Measurements from ENCODE around the gene USP54. TPM values are rescaled to one million over a fixed set of nuclear protein-coding genes. Genes with fewer than 3 reads are reported as not detected.
A peak's percentile ranks its signal among the peaks of the same experiment; 100 is the strongest.

The USP54 gene
- total RNA-seq, 2 experiments from 2014 or later, result 3.5 to 3.8 TPM

DNA sequence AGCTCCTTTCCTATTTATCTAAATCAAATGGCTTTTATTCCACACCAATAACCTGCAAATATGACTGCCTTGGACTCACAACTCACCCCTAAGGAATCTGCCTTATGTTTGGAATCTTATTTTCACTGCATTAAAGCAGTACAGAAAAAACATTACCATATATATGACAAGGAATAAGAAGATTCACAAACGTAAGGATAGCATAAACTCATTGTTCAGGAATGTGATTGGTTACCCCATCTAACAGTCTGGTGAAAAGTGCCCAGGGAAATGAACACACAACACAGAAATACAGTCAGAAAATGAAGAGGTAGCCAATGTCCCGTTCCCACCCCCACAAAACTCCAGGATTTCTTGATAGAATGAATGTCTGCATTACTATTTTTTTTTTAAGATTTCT lies 97.4 kb downstream of the USP54 start:
- DNase-seq, result no peak
- peak overlapping the region; percentile 15 for H3K4me3 Mint-ChIP-seq
- peaks cover 5% of the 10 kb centered on the region for H3K36me3 Mint-ChIP-seq (ENCODE audit: low read depth)
- intact Hi-C loops (cut with micrococcal nuclease), result loop anchor here (10.0 kb wide), 1 partner anchor 1279 kb away; the partner anchor contains the start of genes ANAPC16 and ASCC1
- H3K4me1 Mint-ChIP-seq (ENCODE audit: low read depth), result peaks cover 49% of the 10 kb centered on the region
- CTCF ChIA-PET, result interaction anchor here (0.8 kb wide), 1 partner anchor 116 kb away, joined by 3 read pairs; no protein-coding TSS in a partner anchor
- no peaks in the 10 kb centered on the region for H3K27me3 Mint-ChIP-seq (ENCODE audit: low read depth)
- no peak overlapping the region for H3K27ac Mint-ChIP-seq
- no peaks in the 10 kb centered on the region for H3K9me3 Mint-ChIP-seq

GRCh38 chr10:73486601-73487000 lies 104.5 kb downstream of the USP54 start:
- CTCF ChIA-PET, result no interaction called here
- no peaks in the 10 kb centered on the region for H3K9me3 Mint-ChIP-seq
- H3K36me3 Mint-ChIP-seq (ENCODE audit: low read depth), result peaks cover 21% of the 10 kb centered on the region
- no peaks in the 10 kb centered on the region for H3K27me3 Mint-ChIP-seq (ENCODE audit: low read depth)
- DNase-seq, result no peak
- intact Hi-C loops (cut with micrococcal nuclease), result no loop called here
- no peak overlapping the region for H3K4me3 Mint-ChIP-seq
- peaks cover 25% of the 10 kb centered on the region for H3K4me1 Mint-ChIP-seq (ENCODE audit: low read depth)
- H3K27ac Mint-ChIP-seq, result no peak overlapping the region

DNA sequence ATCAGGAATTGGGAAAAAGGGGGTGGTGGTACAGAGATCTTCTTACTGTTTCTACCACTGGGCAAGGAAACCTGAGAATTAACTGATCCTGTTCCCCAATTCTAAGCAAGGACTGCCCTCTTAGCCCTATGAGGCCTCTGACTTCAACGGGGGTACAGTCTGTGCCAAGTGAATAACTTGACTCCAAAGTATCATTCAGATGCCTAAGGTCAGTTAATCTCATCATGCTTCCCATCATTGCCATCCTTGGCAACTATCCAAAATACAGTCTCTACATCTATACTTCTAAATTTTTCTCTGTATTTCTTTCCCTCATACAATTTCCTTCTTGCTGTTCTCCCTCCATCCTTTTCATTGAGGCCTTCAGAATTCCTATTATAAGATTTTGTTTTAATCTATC lies 105.8 kb downstream of the USP54 start:
- Mint-ChIP-seq H3K36me3 (ENCODE audit: low read depth) (peaks cover 21% of the 10 kb centered on the region), H3K27me3 (ENCODE audit: low read depth) (no peaks in the 10 kb centered on the region), H3K4me3 (no peak overlapping the region), H3K27ac (no peak overlapping the region), H3K4me1 (ENCODE audit: low read depth) (peaks cover 33% of the 10 kb centered on the region), H3K9me3 (no peaks in the 10 kb centered on the region)
- CTCF ChIA-PET, result interaction anchor here (1.3 kb wide), 1 partner anchor 158 kb away, joined by 3 read pairs; no protein-coding TSS in a partner anchor
- intact Hi-C loops (cut with micrococcal nuclease), result no loop called here
- no peak for DNase-seq

DNA sequence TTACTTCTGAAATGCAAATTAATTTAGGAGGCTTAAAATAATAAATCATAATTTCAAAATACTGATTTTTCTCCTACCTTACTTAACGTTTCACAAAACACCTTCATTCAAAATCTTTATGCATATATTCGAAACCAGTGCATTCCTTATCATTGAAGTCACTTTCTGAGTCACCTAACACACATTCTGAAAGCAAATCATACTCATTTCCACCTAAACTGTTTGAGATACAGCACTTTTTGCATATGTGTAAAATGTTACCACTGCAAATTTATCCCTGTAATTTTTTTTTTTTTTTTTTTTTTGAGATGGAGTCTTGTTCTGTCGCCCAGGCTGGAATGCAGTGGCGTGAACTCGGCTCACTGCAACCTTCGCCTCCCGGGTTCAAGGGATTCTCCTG lies 111.0 kb downstream of the USP54 start:
- intact Hi-C loops (cut with micrococcal nuclease), result loop anchor here (1.0 to 2.0 kb wide), 2 partner anchors 16 to 67 kb away; partner anchors contain the start of gene PPP3CB
- DNase-seq, result no peak
- H3K4me3 Mint-ChIP-seq, result no peak overlapping the region
- H3K9me3 Mint-ChIP-seq, result no peaks in the 10 kb centered on the region
- CTCF ChIA-PET, result interaction anchor here (1.2 to 1.5 kb wide), 2 partner anchors 12 to 163 kb away, joined by 3 to 4 read pairs; no protein-coding TSS in a partner anchor
- peaks cover 20% of the 10 kb centered on the region for H3K36me3 Mint-ChIP-seq (ENCODE audit: low read depth)
- H3K27me3 Mint-ChIP-seq (ENCODE audit: low read depth), result no peaks in the 10 kb centered on the region
- H3K27ac Mint-ChIP-seq, result no peak overlapping the region
- H3K4me1 Mint-ChIP-seq (ENCODE audit: low read depth), result peaks cover 31% of the 10 kb centered on the region

DNA sequence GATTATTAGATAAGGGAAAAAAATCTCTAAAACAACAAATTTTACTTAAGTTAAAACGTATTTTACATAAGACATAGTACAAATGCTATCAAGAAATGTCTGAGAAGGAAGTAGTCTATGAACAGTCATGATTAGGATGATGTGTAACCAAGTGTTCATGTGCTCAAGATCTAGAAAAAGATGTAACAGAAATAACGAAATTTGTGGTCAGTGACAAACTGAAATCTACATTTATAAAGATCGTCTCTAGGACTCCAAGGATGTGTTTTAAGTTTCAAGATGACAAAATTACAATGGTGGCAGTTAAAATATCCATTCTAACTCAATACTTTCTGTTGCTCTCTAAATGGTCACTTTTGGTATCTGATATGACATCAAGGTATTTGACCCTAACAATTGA lies 112.5 kb downstream of the USP54 start:
- intact Hi-C loops (cut with micrococcal nuclease), result no loop called here
- no peaks in the 10 kb centered on the region for H3K9me3 Mint-ChIP-seq
- H3K27me3 Mint-ChIP-seq (ENCODE audit: low read depth), result no peaks in the 10 kb centered on the region
- peaks cover 24% of the 10 kb centered on the region for H3K36me3 Mint-ChIP-seq (ENCODE audit: low read depth)
- no peak overlapping the region for H3K27ac Mint-ChIP-seq
- no peak for DNase-seq
- CTCF ChIA-PET, result no interaction called here
- peaks cover 29% of the 10 kb centered on the region for H3K4me1 Mint-ChIP-seq (ENCODE audit: low read depth)
- no peak overlapping the region for H3K4me3 Mint-ChIP-seq

DNA sequence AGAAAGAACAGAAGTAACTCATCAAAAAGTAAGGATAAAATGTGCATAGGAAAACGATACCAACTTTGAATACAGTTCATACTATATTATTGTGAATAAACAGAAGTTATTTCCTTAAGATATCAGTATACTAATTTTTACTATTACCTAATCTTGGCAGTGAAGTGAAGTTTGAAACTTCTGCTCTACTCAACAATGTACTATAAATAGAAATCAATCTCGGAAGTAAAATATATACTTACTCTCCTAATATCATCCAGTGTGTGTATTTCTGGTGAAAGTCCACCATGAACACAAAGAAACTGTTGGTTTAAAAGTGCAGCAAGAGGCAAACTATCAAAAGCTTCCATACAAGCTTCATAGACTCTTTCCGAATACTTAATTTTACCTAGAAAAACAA lies 119.9 kb downstream of the USP54 start:
- CTCF ChIA-PET, result no interaction called here
- peaks cover 16% of the 10 kb centered on the region for H3K36me3 Mint-ChIP-seq (ENCODE audit: low read depth)
- H3K4me1 Mint-ChIP-seq (ENCODE audit: low read depth), result peaks cover 2% of the 10 kb centered on the region
- H3K9me3 Mint-ChIP-seq, result no peaks in the 10 kb centered on the region
- no peak for DNase-seq
- H3K27ac Mint-ChIP-seq, result no peak overlapping the region
- no peak overlapping the region for H3K4me3 Mint-ChIP-seq
- H3K27me3 Mint-ChIP-seq (ENCODE audit: low read depth), result no peaks in the 10 kb centered on the region
- intact Hi-C loops (cut with micrococcal nuclease), result no loop called here

- H3K27ac Mint-ChIP-seq, result no peak overlapping the region
- CTCF ChIA-PET, result no interaction called here
- H3K36me3 Mint-ChIP-seq (ENCODE audit: low read depth), result peaks cover 11% of the 10 kb centered on the region
Observed at GRCh38 chr10:73469579-73469978, 121.6 kb downstream of the USP54 start.

DNA sequence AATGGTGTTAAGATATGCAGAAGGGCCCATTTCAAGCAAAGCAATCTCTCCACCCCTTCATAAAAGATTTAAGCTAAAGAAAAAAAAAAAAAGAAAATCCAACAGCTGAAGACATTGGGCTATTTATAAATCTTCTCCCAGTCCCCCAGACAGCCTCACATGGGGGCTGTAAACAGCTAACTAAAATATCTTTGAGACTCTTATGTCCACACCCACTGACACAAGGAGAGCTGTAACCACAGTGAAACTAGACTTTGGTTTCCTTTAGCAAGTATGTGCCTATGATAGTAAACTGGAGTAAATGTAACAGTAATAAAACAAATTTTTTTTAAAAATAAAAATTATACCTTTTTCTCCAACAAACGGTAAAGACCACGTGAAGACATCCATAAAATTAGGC lies 123.9 kb downstream of the USP54 start:
- H3K36me3 Mint-ChIP-seq (ENCODE audit: low read depth), result peaks cover 19% of the 10 kb centered on the region
- CTCF ChIA-PET, result interaction anchor here (1.0 kb wide), 1 partner anchor 178 kb away, joined by 3 read pairs; no protein-coding TSS in a partner anchor
- intact Hi-C loops (cut with micrococcal nuclease), result no loop called here
- peaks cover 2% of the 10 kb centered on the region for H3K4me1 Mint-ChIP-seq (ENCODE audit: low read depth)
- no peak for DNase-seq
- no peaks in the 10 kb centered on the region for H3K9me3 Mint-ChIP-seq
- no peaks in the 10 kb centered on the region for H3K27me3 Mint-ChIP-seq (ENCODE audit: low read depth)
- H3K27ac Mint-ChIP-seq, result no peak overlapping the region
- no peak overlapping the region for H3K4me3 Mint-ChIP-seq

More at GRCh38 chr10:73469579-73469978, 121.6 kb downstream of the USP54 start:
- no peak for DNase-seq
- Mint-ChIP-seq H3K4me3 (no peak overlapping the region), H3K4me1 (ENCODE audit: low read depth) (peaks cover 2% of the 10 kb centered on the region), H3K27me3 (ENCODE audit: low read depth) (no peaks in the 10 kb centered on the region), H3K9me3 (no peaks in the 10 kb centered on the region)
- intact Hi-C loops (cut with micrococcal nuclease), result no loop called here

- intact Hi-C loops (cut with micrococcal nuclease), result no loop called here
- Mint-ChIP-seq H3K4me1 (ENCODE audit: low read depth) (peaks cover 2% of the 10 kb centered on the region), H3K27me3 (ENCODE audit: low read depth) (no peaks in the 10 kb centered on the region), H3K4me3 (no peak overlapping the region), H3K27ac (no peak overlapping the region), H3K36me3 (ENCODE audit: low read depth) (peaks cover 20% of the 10 kb centered on the region), H3K9me3 (no peaks in the 10 kb centered on the region)
- DNase-seq, result no peak
- CTCF ChIA-PET, result interaction anchor here (0.6 kb wide), 1 partner anchor 308 kb away, joined by 3 read pairs; no protein-coding TSS in a partner anchor
Observed at GRCh38 chr10:73465978-73466726, 125.0 kb downstream of the USP54 start.

DNA sequence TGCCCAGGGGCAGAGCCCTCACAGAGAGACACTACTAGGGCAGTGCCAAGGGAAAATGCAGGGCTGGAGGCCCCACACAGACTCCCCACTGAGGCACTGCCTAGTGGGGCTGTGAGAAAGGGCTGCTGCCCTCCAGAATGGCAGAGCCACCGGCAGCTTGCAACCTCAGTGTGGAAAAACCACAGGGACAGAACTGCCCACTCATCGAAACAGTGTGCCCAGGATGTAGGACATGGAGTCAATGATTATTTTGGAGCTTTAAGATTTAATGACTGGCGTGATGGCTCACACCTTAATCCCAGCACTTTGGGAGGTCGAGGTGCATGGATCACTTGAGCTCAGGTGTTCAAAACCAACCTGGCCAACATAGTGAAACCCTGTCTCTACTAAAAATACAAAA lies 130.2 kb downstream of the USP54 start:
- CTCF ChIA-PET, result interaction anchor here (0.6 kb wide), 1 partner anchor 71 kb away, joined by 4 read pairs; no protein-coding TSS in a partner anchor
- DNase-seq, result no peak
- no peaks in the 10 kb centered on the region for H3K9me3 Mint-ChIP-seq
- intact Hi-C loops (cut with micrococcal nuclease), result no loop called here
- H3K27ac Mint-ChIP-seq, result no peak overlapping the region
- no peaks in the 10 kb centered on the region for H3K4me1 Mint-ChIP-seq (ENCODE audit: low read depth)
- H3K36me3 Mint-ChIP-seq (ENCODE audit: low read depth), result peaks cover 20% of the 10 kb centered on the region
- no peaks in the 10 kb centered on the region for H3K27me3 Mint-ChIP-seq (ENCODE audit: low read depth)
- no peak overlapping the region for H3K4me3 Mint-ChIP-seq

DNA sequence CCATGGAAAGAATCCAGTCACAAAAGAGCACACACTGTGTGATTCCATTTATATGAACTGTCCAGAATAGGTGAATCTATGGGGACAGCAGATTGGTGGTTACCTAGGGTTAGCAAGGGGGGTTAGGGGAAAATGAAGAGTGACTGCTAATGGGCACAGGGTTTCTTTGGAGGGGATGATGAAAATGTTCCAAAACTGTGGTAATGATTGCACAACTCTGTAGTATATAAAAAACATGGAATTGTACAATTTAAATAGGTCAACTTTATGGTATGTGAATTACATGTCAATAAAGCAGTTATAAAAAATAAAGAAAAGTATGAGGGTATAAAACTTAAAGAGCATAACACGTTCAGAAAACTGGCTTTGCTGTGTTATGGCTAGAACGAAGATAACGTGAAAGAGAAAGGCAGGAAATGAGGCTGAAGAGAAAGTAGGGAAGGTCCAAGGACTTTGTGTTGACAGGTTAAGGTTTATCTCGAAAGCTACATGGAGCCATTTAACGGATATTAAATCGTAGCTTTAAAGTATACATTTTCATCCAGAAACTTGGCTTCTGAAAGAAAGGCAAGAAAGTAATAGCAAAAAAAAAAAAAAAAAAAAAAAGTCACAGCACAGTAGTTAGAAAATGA lies 131.3 kb downstream of the USP54 start:
- DNase-seq, result no peak
- peaks cover 20% of the 10 kb centered on the region for H3K36me3 Mint-ChIP-seq (ENCODE audit: low read depth)
- no peaks in the 10 kb centered on the region for H3K9me3 Mint-ChIP-seq
- CTCF ChIA-PET, result no interaction called here
- no peaks in the 10 kb centered on the region for H3K27me3 Mint-ChIP-seq (ENCODE audit: low read depth)
- H3K4me1 Mint-ChIP-seq (ENCODE audit: low read depth), result no peaks in the 10 kb centered on the region
- intact Hi-C loops (cut with micrococcal nuclease), result no loop called here
- H3K4me3 Mint-ChIP-seq, result no peak overlapping the region
- H3K27ac Mint-ChIP-seq, result peak overlapping the region; percentile 58

GRCh38 chr10:73456187-73456890 lies 134.8 kb downstream of the USP54 start:
- Mint-ChIP-seq H3K27me3 (ENCODE audit: low read depth) (no peaks in the 10 kb centered on the region), H3K36me3 (ENCODE audit: low read depth) (peaks cover 11% of the 10 kb centered on the region), H3K27ac (peak overlapping the region; percentile 4), H3K4me3 (no peak overlapping the region), H3K9me3 (no peaks in the 10 kb centered on the region), H3K4me1 (ENCODE audit: low read depth) (no peaks in the 10 kb centered on the region)
- no peak for DNase-seq
- intact Hi-C loops (cut with micrococcal nuclease), result no loop called here
- CTCF ChIA-PET, result no interaction called here

Measured in activated naive CD4-positive, alpha-beta T cell treated with anti-CD3 and anti-CD28 coated beads for 36 hours (primary cell).